Activated naive CD8-positive, alpha-beta T cell treated with anti-CD3 and anti-CD28 coated beads, Interleukin-2, amount 10 ng/mL, durations not matched to agents 7 days and 5 days (primary cell): ENCODE measurements around the gene TLE5. TPM values are rescaled to one million over a fixed set of nuclear protein-coding genes. Genes with fewer than 3 reads are reported as not detected.

Source experiments
- ATAC-seq: fragments of 150-1000 bp; cut with Tn5 transposase; one replicate; pipeline ENCODE4 v1.10.0; 2021; ENCODE audit warnings: low read depth, moderate library complexity
- POLR2A ChIA-PET: fragments of 350-600 bp; sonication (Branson Sonifier 250); formaldehyde crosslinking; loops from one replicate; lab custom pipeline; 2021; ENCODE audit warnings: antibody characterized with exemption; lab: Charles Lee
- DNase-seq: peaks from one replicate; pipeline ENCODE4 v3.0.0; 2021
- H3K27ac Mint-ChIP-seq: one replicate; pipeline ENCODE4 v1.8.0; 2022; ENCODE audit warnings: mild to moderate bottlenecking, mixed read lengths
- H3K27me3 Mint-ChIP-seq: one replicate; pipeline ENCODE4 v1.8.0; 2022; ENCODE audit warnings: mild to moderate bottlenecking, moderate library complexity, mixed read lengths
- H3K36me3 Mint-ChIP-seq: one replicate; pipeline ENCODE4 v1.8.0; 2021; ENCODE audit warnings: mild to moderate bottlenecking, mixed read lengths
- H3K4me1 Mint-ChIP-seq: one replicate; pipeline ENCODE4 v1.8.0; 2021; ENCODE audit warnings: mixed read lengths
- H3K4me3 Mint-ChIP-seq: one replicate; pipeline ENCODE4 v1.8.0; 2022; ENCODE audit warnings: mild to moderate bottlenecking, moderate library complexity, mixed read lengths
- H3K9me3 Mint-ChIP-seq: one replicate; pipeline ENCODE4 v1.8.0; 2021; ENCODE audit warnings: mixed read lengths
- total RNA-seq, 2 experiments: library from RNA; stranded (reverse); gene quantifications; one replicate each; pipeline ENCODE4 v1.2.3, GENCODE V29; 2021

TLE5 gene
- total RNA-seq, 2 experiments from 2014 or later = 697 to 718 TPM

GRCh38 chr19:3066482-3067049, 4.3 kb upstream of the TLE5 start:
- no peak for ATAC-seq
- POLR2A ChIA-PET = no interaction called here
- Mint-ChIP-seq H3K4me1 (peaks cover 9% of the 10 kb centered on the region), H3K27ac (no peak overlapping the region), H3K27me3 (no peaks in the 10 kb centered on the region), H3K36me3 (no peaks in the 10 kb centered on the region), H3K4me3 (no peak overlapping the region), H3K9me3 (no peaks in the 10 kb centered on the region)
- DNase-seq = no peak

GRCh38 chr19:3065675-3066357, 3.5 kb upstream of the TLE5 start:
- Mint-ChIP-seq H3K27me3 (no peaks in the 10 kb centered on the region), H3K27ac (peak overlapping the region; percentile 64), H3K4me3 (no peak overlapping the region), H3K36me3 (peaks cover 2% of the 10 kb centered on the region), H3K9me3 (no peaks in the 10 kb centered on the region), H3K4me1 (peaks cover 10% of the 10 kb centered on the region)
- POLR2A ChIA-PET = interaction anchor here (1.3 kb wide), 1 partner anchor 13 kb away, joined by 6 read pairs; no protein-coding TSS in a partner anchor
- ATAC-seq = no peak
- no peak for DNase-seq

GRCh38 chr19:3064011-3064330, 1.7 kb upstream of the TLE5 start:
- Mint-ChIP-seq H3K27me3 (no peaks in the 10 kb centered on the region), H3K36me3 (peaks cover 10% of the 10 kb centered on the region), H3K27ac (peak overlapping the region; percentile 93), H3K4me3 (peak overlapping the region; percentile 90), H3K4me1 (peaks cover 20% of the 10 kb centered on the region), H3K9me3 (no peaks in the 10 kb centered on the region)
- POLR2A ChIA-PET = no interaction called here
- DNase-seq (no peak), ATAC-seq (no peak)

GRCh38 chr19:3061182-3062161, 823 bp downstream of the TLE5 start:
- Mint-ChIP-seq H3K4me1 (peaks cover 30% of the 10 kb centered on the region), H3K4me3 (peak overlapping the region; percentile 93), H3K27me3 (no peaks in the 10 kb centered on the region), H3K36me3 (peaks cover 20% of the 10 kb centered on the region), H3K27ac (peak overlapping the region; percentile 88), H3K9me3 (no peaks in the 10 kb centered on the region)
- ATAC-seq = peak; percentile 72
- peak; percentile 85 for DNase-seq
- POLR2A ChIA-PET = interaction anchor here (0.7 to 3.4 kb wide), 13 partner anchors 8 to 124 kb away, joined by 3 to 49 read pairs (median 6); partner anchors contain the start of genes NCLN, S1PR4 and TLE6

- DNase-seq = no peak
- Mint-ChIP-seq H3K9me3 (no peaks in the 10 kb centered on the region), H3K27ac (peak overlapping the region; percentile 88), H3K4me1 (peaks cover 30% of the 10 kb centered on the region), H3K36me3 (peaks cover 23% of the 10 kb centered on the region), H3K27me3 (no peaks in the 10 kb centered on the region), H3K4me3 (peak overlapping the region; percentile 93)
- POLR2A ChIA-PET = interaction anchor here (0.7 to 3.4 kb wide), 11 partner anchors 8 to 125 kb away, joined by 3 to 49 read pairs (median 6); partner anchors contain the start of genes NCLN and TLE6
- ATAC-seq = no peak
Measured at GRCh38 chr19:3060857-3061181, 1.5 kb downstream of the TLE5 start.

GRCh38 chr19:3059653-3060052, 2.6 kb downstream of the TLE5 start:
- ATAC-seq (no peak), DNase-seq (no peak)
- H3K4me1 Mint-ChIP-seq = peaks cover 31% of the 10 kb centered on the region
- H3K27ac Mint-ChIP-seq = peak overlapping the region; percentile 88
- peak overlapping the region; percentile 93 for H3K4me3 Mint-ChIP-seq
- H3K9me3 Mint-ChIP-seq = no peaks in the 10 kb centered on the region
- POLR2A ChIA-PET = interaction anchor here (0.5 to 2.4 kb wide), 4 partner anchors 13 to 72 kb away, joined by 3 to 8 read pairs (median 5); no protein-coding TSS in a partner anchor
- H3K27me3 Mint-ChIP-seq = no peaks in the 10 kb centered on the region
- peaks cover 30% of the 10 kb centered on the region for H3K36me3 Mint-ChIP-seq

GRCh38 chr19:3058821-3059314, 3.4 kb downstream of the TLE5 start:
- Mint-ChIP-seq H3K27ac (peak overlapping the region; percentile 43), H3K4me1 (peaks cover 29% of the 10 kb centered on the region), H3K36me3 (peaks cover 30% of the 10 kb centered on the region), H3K4me3 (no peak overlapping the region), H3K27me3 (no peaks in the 10 kb centered on the region), H3K9me3 (no peaks in the 10 kb centered on the region)
- DNase-seq (no peak), ATAC-seq (no peak)
- POLR2A ChIA-PET = interaction anchor here (0.7 to 1.5 kb wide), 3 partner anchors 14 to 22 kb away, joined by 3 to 8 read pairs (median 3); no protein-coding TSS in a partner anchor

GRCh38 chr19:3058009-3058820, 4.1 kb downstream of the TLE5 start:
- ATAC-seq (no peak), DNase-seq (no peak)
- Mint-ChIP-seq H3K27ac (peak overlapping the region; percentile 43), H3K4me3 (peak overlapping the region; percentile 4), H3K27me3 (no peaks in the 10 kb centered on the region), H3K9me3 (no peaks in the 10 kb centered on the region), H3K4me1 (peaks cover 26% of the 10 kb centered on the region), H3K36me3 (peaks cover 30% of the 10 kb centered on the region)
- POLR2A ChIA-PET = interaction anchor here (1.0 to 1.5 kb wide), 2 partner anchors 19 to 22 kb away, joined by 3 to 8 read pairs; no protein-coding TSS in a partner anchor

- peaks cover 23% of the 10 kb centered on the region for H3K4me1 Mint-ChIP-seq
- DNase-seq (no peak), ATAC-seq (no peak)
- no peak overlapping the region for H3K27ac Mint-ChIP-seq
- no peaks in the 10 kb centered on the region for H3K27me3 Mint-ChIP-seq
- no peak overlapping the region for H3K4me3 Mint-ChIP-seq
- peaks cover 30% of the 10 kb centered on the region for H3K36me3 Mint-ChIP-seq
- POLR2A ChIA-PET = interaction anchor here (1.5 kb wide), 1 partner anchor 21 kb away, joined by 6 read pairs; no protein-coding TSS in a partner anchor
- no peaks in the 10 kb centered on the region for H3K9me3 Mint-ChIP-seq
Measured at GRCh38 chr19:3057275-3057714, 5.0 kb downstream of the TLE5 start.

- Mint-ChIP-seq H3K36me3 (peaks cover 30% of the 10 kb centered on the region), H3K27ac (peak overlapping the region; percentile 58), H3K27me3 (no peaks in the 10 kb centered on the region), H3K4me1 (peaks cover 23% of the 10 kb centered on the region), H3K9me3 (no peaks in the 10 kb centered on the region), H3K4me3 (no peak overlapping the region)
- POLR2A ChIA-PET = interaction anchor here (1.5 kb wide), 1 partner anchor 20 kb away, joined by 6 read pairs; no protein-coding TSS in a partner anchor
- ATAC-seq (no peak), DNase-seq (no peak)
Measured at GRCh38 chr19:3056417-3057088, 5.7 kb downstream of the TLE5 start.

GRCh38 chr19:3055741-3056416, 6.4 kb downstream of the TLE5 start:
- no peak for DNase-seq
- H3K4me1 Mint-ChIP-seq = peaks cover 22% of the 10 kb centered on the region
- H3K4me3 Mint-ChIP-seq = no peak overlapping the region
- H3K27me3 Mint-ChIP-seq = no peaks in the 10 kb centered on the region
- H3K36me3 Mint-ChIP-seq = peaks cover 29% of the 10 kb centered on the region
- no peak for ATAC-seq
- H3K9me3 Mint-ChIP-seq = no peaks in the 10 kb centered on the region
- POLR2A ChIA-PET = interaction anchor here (1.5 kb wide), 1 partner anchor 19 kb away, joined by 6 read pairs; no protein-coding TSS in a partner anchor
- H3K27ac Mint-ChIP-seq = no peak overlapping the region
